ENCODE measurements around the gene FAM219A.

- TF ChIP-seq CTCF (IDR thresholded peaks at IDR 0.05) (no peak), POLR2AphosphoS5 (IDR thresholded peaks at IDR 0.05) (no peak), POLR2A (IDR thresholded peaks at IDR 0.05; ENCODE audit: low read depth) (no peak)
These were observed 77.0 kb downstream of the FAM219A start for GRCh38 chr9:34381323-34381722.

Measured in esophagus muscularis mucosa (tissue), 3 donors.